Mammary epithelial cell (primary cell): Measurements from ENCODE around the gene CCRL2.

Experiments used
- EZH2 ChIP-seq: IDR thresholded peaks from 2 replicates; pipeline ENCODE4 v1.6.1; 2012; ENCODE audit warnings: low read length, inconsistent platforms, borderline replicate concordance
- TF ChIP-seq, protein P1 (sequence below), 2 donors: IDR thresholded peaks in 1 of 2; conservative IDR thresholded peaks in 1 of 2; 2 replicates each; pipeline ENCODE4 v1.5.1; 2011 to 2012; ENCODE audit warnings: inconsistent platforms in 2 of 2, low read length in 2 of 2, mild to moderate bottlenecking in 2 of 2, control low read depth in 1 of 2, low read depth in 1 of 2; ENCODE audit not compliant: insufficient read depth in 1 of 2; ENCODE audit errors: extremely low read depth in 1 of 2

GRCh38 chr3:46395766-46396530 lies 11.1 kb upstream of the CCRL2 start:
- TF ChIP-seq, protein P1, sequence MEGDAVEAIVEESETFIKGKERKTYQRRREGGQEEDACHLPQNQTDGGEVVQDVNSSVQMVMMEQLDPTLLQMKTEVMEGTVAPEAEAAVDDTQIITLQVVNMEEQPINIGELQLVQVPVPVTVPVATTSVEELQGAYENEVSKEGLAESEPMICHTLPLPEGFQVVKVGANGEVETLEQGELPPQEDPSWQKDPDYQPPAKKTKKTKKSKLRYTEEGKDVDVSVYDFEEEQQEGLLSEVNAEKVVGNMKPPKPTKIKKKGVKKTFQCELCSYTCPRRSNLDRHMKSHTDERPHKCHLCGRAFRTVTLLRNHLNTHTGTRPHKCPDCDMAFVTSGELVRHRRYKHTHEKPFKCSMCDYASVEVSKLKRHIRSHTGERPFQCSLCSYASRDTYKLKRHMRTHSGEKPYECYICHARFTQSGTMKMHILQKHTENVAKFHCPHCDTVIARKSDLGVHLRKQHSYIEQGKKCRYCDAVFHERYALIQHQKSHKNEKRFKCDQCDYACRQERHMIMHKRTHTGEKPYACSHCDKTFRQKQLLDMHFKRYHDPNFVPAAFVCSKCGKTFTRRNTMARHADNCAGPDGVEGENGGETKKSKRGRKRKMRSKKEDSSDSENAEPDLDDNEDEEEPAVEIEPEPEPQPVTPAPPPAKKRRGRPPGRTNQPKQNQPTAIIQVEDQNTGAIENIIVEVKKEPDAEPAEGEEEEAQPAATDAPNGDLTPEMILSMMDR (conservative IDR thresholded peaks at IDR 0.05 in 1 of 2, IDR thresholded peaks at IDR 0.05 in 1 of 2; ENCODE audit: extremely low read depth in 1 of 2, insufficient read depth in 1 of 2, low read depth in 1 of 2, low read length in 2 of 2) = no peak
- no peak for TF ChIP-seq EZH2
